GM12865 (cell line): ENCODE data around the gene PLD6.

Source experiments
- DNase-seq: peaks from one replicate; pipeline ENCODE4 v3.0.0; 2010; ENCODE audit warnings: low read depth
- H3K4me3 ChIP-seq: 2 replicates; pipeline ENCODE4 v1.5.1; 2011; ENCODE audit warnings: mild to moderate bottlenecking, low read depth, low read length, control low read depth
- CTCF ChIP-seq: IDR thresholded peaks from 2 replicates; pipeline ENCODE4 v1.5.1; 2011; ENCODE audit warnings: low read length, control low read depth, low read depth, inconsistent platforms; ENCODE audit not compliant: insufficient read depth; ENCODE audit errors: missing control alignments

The PLD6 gene

GRCh38 chr17:17176341-17176740, 29.8 kb downstream of the PLD6 start:
- no peak overlapping the region for H3K4me3 ChIP-seq
- TF ChIP-seq CTCF, result no peak
- no peak for DNase-seq

- peak; percentile 56 for DNase-seq
- no peak overlapping the region for H3K4me3 ChIP-seq
- TF ChIP-seq CTCF, result no peak
Measured at GRCh38 chr17:17175917-17176316, 30.2 kb downstream of the PLD6 start.

- no peak for DNase-seq
- TF ChIP-seq CTCF, result no peak
Measured at GRCh38 chr17:17175340-17175739, 30.8 kb downstream of the PLD6 start.

GRCh38 chr17:17173921-17174320, 32.2 kb downstream of the PLD6 start:
- no peak for TF ChIP-seq CTCF
- H3K4me3 ChIP-seq, result no peak overlapping the region
- DNase-seq, result no peak

More at GRCh38 chr17:17175340-17175739, 30.8 kb downstream of the PLD6 start:
- no peak overlapping the region for H3K4me3 ChIP-seq

- TF ChIP-seq CTCF, result no peak
- DNase-seq, result no peak
Measured at GRCh38 chr17:17172990-17173389, 33.1 kb downstream of the PLD6 start.

GRCh38 chr17:17172001-17172939, 33.9 kb downstream of the PLD6 start:
- no peak for TF ChIP-seq CTCF
- no peak overlapping the region for H3K4me3 ChIP-seq
- DNase-seq, result no peak

More at GRCh38 chr17:17172990-17173389, 33.1 kb downstream of the PLD6 start:
- H3K4me3 ChIP-seq, result no peak overlapping the region
